DMS79 treated with DMSO at 0.1 percent for 48 hours (cell line): ENCODE data around the gene NOX3.
"Not testable (repeated sequence)": the region's sequence is repeated elsewhere in the genome, so short reads cannot be mapped to it uniquely, and the experiment has no call there.

ENCODE experiments used
- DNase-seq: peaks from one replicate; lab custom pipeline; 2025; lab: John Stamatoyannopoulos, UW

Gene NOX3

DNA sequence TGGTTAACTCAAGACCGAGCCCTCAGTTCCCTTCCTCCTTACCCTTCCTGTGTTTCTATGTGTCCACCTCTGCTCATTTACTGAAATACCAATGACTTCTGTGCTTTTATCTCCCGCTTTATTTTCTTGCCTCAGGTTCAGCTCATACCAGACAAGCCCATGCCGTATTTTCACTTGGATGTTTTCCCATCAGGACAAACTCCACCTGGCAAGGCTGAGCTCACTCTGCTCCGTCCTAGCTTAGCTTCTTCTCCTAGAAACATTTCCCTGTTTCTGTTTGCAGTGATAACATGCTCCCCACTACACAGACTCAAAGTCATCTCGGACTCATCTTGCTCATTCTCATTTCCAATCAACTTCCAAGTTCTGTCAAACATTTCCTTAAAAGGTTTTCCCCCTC is 84.4 kb downstream of the NOX3 start:
- DNase-seq, result no peak

DNA sequence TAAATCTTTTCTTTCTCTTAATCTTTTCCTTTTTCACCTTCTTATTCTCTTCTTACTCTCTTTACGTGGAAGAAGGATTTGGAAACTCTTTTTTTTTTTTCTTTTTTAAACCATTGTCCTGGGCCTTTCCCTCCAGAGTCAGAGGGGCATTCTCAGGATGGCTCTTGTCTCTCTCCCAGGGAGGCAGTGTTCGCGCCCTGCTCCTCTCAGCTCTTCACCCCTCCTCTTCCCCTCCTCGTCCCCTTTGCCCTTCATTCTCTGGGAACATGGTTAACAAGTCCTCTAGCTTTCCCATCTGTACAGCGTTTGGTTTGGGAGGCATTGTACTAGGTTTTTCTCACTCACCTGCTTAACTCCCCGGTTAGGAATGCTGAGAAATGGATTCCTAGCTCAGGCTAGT is 89.3 kb downstream of the NOX3 start:
- no peak for DNase-seq

DNA sequence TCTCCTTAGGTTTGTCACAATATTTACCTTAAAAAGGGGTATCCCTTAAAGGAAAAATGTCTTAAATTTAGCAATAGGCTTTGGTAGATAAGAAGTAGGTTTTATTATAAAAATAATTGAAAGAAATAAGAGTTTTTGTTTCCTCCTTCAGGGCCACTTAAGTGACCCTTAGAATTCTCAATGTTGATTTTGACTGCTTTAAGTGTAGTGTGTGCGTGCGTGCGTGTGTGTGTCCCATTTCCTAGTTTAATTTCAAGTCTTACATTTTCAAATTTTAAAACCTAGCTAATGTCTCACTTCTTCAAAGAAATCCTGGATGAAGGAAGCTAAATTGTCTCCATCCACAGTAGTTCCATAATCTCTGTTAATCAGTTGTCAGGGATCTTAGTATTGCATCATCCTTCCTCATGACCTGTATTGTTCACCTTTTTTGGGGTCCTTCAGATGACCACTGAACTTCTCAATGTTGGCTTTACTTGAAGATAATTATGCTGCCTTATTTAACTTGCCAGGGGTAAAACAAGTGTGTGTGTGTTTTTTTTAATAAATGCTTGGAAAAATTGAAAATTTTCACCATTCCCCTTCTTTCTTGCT is 90.7 kb downstream of the NOX3 start:
- no peak for DNase-seq

DNA sequence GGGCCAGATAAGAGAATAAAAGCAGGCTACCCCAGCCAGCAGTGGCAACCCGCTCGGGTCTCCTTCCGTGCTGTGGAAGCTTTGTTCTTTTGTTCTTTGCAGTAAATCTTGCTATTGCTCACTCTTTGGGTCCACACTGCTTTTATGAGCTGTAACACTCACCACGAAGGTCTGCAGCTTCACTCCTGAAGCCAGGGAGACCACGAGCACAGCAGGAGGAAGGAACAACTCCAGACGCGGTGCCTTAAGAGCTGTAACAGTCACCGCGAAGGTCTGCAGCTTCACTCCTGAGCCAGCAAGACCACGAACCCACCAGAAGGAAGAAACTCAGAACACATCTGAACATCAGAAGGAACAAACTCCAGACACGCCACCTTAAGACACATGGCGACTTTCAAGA is 91.6 kb downstream of the NOX3 start:
- not testable (repeated sequence) for DNase-seq

DNA sequence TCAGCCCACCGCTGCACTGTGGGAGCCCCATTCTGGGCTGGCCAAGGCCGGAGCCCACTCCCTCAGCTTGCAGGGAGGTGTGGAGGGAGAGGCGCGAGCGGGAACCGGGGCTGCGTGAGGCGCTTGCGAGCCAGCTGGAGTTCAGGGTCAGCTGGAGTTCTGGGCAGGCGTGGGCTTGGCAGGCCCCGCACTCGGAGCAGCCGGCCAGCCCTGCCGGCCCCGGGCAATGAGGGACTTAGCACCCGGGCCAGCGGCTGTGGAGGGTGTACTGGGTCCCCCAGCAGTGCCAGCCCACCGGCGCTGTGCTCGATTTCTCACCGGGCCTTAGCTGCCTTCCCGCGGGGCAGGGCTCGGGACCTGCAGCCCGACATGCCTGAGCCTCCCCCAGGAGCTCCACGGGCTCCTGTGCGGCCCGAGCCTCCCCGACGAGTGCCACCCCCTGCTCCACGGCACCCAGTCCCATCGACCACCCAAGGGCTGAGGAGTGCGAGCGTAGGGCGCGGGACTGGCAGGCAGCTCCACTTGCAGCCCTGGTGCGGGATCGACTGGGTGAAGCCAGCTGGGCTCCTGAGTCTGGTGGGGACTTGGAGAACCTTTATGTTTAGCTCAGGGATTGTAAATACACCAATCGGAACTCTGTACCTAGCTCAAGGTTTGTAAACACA is 92.5 kb downstream of the NOX3 start:
- not testable (repeated sequence) for DNase-seq

DNA sequence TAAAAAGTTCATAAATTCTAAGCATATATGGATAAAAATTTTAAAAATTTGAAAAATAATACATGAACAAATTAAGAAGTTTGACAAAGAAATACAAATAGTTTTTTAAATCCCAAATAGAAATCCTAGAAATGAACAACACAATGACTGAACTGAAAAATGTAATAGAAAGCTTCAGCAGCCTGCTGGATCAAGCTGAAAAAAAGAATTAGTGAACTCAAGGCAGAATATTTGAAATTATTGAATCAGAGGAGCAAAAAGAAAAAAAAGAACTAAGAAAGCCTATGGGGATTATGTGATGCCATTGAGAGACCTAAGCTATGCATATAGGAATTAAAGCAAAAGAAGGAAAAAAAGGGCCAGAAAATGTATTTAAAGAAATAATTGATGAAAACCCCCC is 101.5 kb downstream of the NOX3 start:
- no peak for DNase-seq

DNA sequence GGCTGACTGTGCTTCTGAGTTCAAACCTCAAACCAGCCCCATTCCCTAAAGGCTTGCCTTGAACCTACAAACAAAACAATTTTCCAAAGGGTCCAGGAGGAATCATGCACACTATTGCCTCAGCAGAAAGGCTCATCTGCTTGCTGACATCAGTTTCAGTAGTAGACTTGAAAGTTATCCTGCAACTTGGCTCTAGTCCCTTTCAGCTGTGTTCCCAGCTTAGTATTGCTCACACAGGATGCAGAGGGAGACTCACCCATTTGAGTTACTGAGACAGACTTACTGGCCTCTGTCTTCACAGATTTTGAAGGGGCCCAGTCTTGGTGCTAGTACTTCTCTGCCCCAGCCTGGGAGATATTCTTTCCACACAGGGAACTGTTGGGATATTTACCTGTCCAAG is 102.8 kb downstream of the NOX3 start:
- no peak for DNase-seq

DNA sequence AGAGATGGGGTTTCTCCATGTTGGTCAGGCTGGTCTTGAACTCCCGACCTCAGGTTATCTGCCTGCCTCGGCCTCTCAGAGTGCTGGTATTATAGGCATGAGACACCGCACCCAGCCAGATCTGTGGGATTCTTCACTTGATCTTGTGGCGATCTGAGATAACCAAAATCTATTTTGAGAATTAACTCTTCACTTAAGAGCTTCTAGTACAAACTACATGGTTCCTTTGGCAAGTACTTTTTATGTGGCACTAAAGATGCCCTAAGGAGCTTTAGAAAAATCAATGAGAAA is 103.6 kb downstream of the NOX3 start:
- no peak for DNase-seq

DNA sequence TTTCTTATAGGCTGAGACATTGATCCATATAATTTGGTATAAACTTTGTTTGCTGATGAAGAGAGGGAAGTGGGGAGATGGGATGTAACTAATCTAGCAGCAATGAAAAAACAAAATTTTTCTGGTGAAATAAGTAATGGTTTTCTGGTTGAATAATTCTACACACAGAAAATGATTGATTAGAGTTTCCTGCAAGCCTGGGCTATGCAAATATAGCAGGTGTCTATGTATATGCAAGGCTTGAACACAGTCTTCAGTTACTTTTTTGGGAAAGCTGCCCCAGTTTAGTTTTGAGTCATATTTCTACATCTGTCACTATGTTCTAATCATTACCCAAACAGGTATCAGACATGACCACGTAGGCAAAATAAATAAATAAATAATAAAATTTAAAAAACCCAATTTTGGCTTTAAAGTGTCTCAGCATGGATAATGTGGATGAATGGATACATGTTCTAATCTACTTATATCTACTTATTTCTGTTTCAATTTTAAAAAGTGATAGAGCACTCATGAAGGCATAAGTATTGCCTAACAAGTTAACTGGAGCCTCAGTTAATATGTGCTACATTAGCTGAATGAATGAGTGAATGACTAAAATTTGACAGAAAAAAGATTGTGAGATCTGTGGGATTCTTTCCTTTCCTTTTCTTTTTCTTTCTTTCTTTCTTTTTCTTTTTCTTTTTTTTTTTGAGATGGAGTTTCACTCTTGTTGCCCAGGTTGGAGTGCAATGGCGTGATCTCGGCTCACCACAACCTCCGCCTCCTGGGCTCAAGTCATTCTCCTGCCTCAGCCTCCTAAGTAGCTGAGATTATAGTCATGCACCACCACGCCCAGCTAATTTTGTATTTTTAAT is 104.1 kb downstream of the NOX3 start:
- DNase-seq, result no peak

DNA sequence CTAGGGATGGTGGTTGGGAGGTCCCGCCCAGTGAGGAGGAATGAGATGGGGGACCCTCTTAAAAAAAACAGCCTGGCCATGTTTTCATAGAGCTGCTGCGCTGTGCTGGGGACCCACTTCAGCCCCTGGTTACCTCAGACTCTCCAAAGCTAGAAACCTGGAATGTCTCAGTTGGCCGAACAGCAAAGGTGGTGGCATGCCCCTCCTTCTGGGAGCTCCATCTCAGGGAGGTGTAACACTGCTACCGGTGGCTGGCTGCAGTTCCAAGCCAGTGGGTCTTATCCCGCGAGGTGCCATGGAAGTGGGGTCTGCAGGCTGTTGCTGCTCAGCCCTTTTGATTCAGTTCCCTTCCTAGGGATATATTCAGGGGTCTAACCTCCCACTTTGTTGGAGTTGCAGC is 105.7 kb downstream of the NOX3 start:
- no peak for DNase-seq

DNA sequence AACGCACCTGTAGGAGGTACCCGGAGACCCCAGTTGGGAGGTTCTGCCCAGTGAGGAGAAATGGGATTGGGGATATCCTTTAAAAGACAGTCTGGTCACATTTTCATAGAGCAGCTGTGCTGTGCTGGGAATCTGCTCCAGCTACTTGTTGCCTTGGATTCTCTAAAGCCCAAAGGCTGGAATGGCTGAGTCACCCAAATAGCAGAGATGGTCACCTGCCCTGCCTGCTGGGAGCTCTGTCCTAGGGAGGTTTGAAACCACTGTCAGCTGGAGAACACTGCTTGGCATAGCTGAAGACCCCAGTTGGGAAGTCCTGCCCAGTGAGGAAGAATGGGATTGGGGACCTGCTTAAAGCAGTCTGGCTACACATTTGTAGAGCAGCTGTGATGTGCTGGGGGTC is 106.5 kb downstream of the NOX3 start:
- DNase-seq, result no peak

DNA sequence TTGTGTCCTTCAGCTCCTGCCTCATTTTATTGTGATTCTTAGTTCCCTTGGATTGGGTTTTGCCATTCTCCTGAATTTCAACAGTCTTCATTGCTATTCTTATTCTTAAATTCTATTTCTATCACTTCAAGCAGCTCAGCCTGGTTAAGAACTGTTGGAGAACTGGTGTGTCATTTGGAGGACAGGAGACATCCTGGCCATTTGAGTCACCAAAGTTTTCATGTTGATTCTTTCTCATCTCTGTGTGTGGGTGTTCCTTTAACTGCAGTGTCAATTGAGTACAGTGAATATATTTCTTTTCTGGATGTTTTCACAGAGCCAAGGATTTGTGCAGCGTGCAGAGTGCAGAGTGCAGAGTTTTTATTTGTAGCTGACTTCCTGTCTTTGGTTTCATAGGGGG is 107.8 kb downstream of the NOX3 start:
- DNase-seq, result no peak

DNA sequence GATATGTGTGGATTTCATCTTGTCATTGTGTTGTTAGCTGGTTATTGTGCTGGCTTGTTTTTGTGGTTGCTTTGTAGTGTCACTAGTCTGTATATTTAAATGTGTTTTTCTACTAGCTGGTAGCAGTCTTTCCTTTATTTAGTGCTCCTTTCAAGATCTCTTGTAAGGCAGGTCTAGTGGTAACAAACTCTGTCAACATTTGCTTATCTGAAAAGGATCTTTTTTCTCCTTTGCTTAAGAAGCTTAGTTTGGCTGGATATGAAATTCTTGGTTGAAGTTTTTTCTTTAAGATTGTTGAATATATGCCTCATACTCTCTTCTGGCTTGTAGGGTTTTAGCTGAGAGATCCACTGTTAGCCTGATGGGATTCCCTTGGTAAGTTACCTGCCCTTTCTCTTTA is 108.7 kb downstream of the NOX3 start:
- no peak for DNase-seq
